Panc1 (cell line): ENCODE results near the gene APCDD1. TPM values are rescaled to one million over a fixed set of nuclear protein-coding genes. Genes with fewer than 3 reads are reported as not detected.

Source experiments
- ATAC-seq: fragments of 200-7000 bp; cut with Tn5 transposase; 2 replicates; pipeline ENCODE4 v1.9.1; 2020; ENCODE audit warnings: mild to moderate bottlenecking, moderate library complexity
- Bru-seq: library from RNA; stranded (reverse); fragments of 400-500 nt; gene quantifications from one replicate; lab custom pipeline; 2021; lab: Mats Ljungman, UMichigan
- BruChase-seq, 2 experiments: library from RNA; stranded (reverse); fragments of 400-500 nt; gene quantifications; one replicate each; lab custom pipeline; 2021; lab: Mats Ljungman, UMichigan
- BruUV-seq: library from RNA; stranded (reverse); fragments of 400-500 nt; replicated peaks from 2 replicates; lab custom pipeline; 2021; lab: Mats Ljungman, UMichigan
- CTCF ChIA-PET: fragments of 300-600 bp; sonication (Branson Sonifier 250); formaldehyde crosslinking; loops from one replicate; lab custom pipeline; 2022; ENCODE audit warnings: antibody characterized with exemption; lab: Charles Lee
- POLR2A ChIA-PET: fragments of 300-600 bp; sonication (Branson Sonifier 250); formaldehyde crosslinking; loops from one replicate; lab custom pipeline; 2022; ENCODE audit warnings: antibody characterized with exemption; lab: Charles Lee
- DNase-seq: peaks from one replicate; pipeline ENCODE4 v3.0.0-alpha.2; 2010; ENCODE audit warnings: low read depth, low spot score
- H3K27ac ChIP-seq: 2 replicates; pipeline ENCODE4 v1.5.1; 2011; ENCODE audit warnings: mild to moderate bottlenecking, low read length, inconsistent platforms
- H3K27me3 ChIP-seq: fragments of 200-500 bp; sonication (Bioruptor generic); 2 replicates; pipeline ENCODE4 v1.6.0; 2014; ENCODE audit warnings: low read length, inconsistent platforms; ENCODE audit not compliant: control insufficient read depth, insufficient read depth
- H3K36me3 ChIP-seq: fragments of 200-500 bp; sonication (Bioruptor generic); 2 replicates; pipeline ENCODE4 v1.5.1; 2014; ENCODE audit warnings: inconsistent platforms, mild to moderate bottlenecking, low read length, moderate library complexity; ENCODE audit not compliant: control insufficient read depth, insufficient read depth
- H3K4me1 ChIP-seq: 2 replicates; pipeline ENCODE4 v1.5.1; 2011; ENCODE audit warnings: inconsistent platforms, mild to moderate bottlenecking, low read length, moderate library complexity; ENCODE audit not compliant: control insufficient read depth, insufficient read depth
- H3K4me3 ChIP-seq, 2 experiments: 2 replicates each; pipeline ENCODE4 v1.5.1; 2011 to 2012; ENCODE audit warnings: low read depth in 2 of 2, low read length in 2 of 2, mild to moderate bottlenecking in 2 of 2, inconsistent platforms in 1 of 2, moderate library complexity in 1 of 2
- H3K9me3 ChIP-seq: fragments of 200-500 bp; sonication (Bioruptor generic); 2 replicates; pipeline ENCODE4 v1.5.1; 2014; ENCODE audit warnings: low read depth, mild to moderate bottlenecking, inconsistent platforms, low read length, moderate library complexity; ENCODE audit not compliant: control insufficient read depth, insufficient read depth
- POLR2AphosphoS5 ChIP-seq: IDR thresholded peaks from 2 replicates; pipeline ENCODE4 v1.6.1; 2012; ENCODE audit warnings: mild to moderate bottlenecking, low read depth, low read length, moderate library complexity
- SIN3A ChIP-seq: IDR thresholded peaks from 2 replicates; pipeline ENCODE4 v1.6.1; 2012; ENCODE audit warnings: low read depth, mild to moderate bottlenecking, low read length, moderate library complexity, borderline replicate concordance; ENCODE audit not compliant: insufficient read depth
- TCF7L2 ChIP-seq: IDR thresholded peaks from 2 replicates; pipeline ENCODE4 v1.6.1; 2011; ENCODE audit warnings: mild to moderate bottlenecking, low read depth, low read length, inconsistent platforms
- in situ Hi-C: cut with HindIII; loops from 2 replicates; pipeline ENCODE4 v1.10.0; 2016; ENCODE audit warnings: low sequenced_read_pairs, low pct_unique_long_range_greater_than_20kb
- intact Hi-C: fragments of 100-400 bp; cut with micrococcal nuclease; formaldehyde crosslinking; loops from one replicate; pipeline ENCODE4 v1.10.0; 2022; ENCODE audit not compliant: unreplicated experiment
- long read RNA-seq: library from polyadenylated mRNA; unstranded; transcript quantifications from one replicate; pipeline ENCODE4 v2.0.0, GENCODE V29; 2021; ENCODE audit not compliant: unreplicated experiment
- polyA plus RNA-seq: library from polyadenylated mRNA; unstranded; fragments of >200 nt; gene quantifications from one replicate; pipeline ENCODE4 v1.2.1, GENCODE V29; 2012; ENCODE audit warnings: missing spikeins; ENCODE audit not compliant: insufficient read length
- total RNA-seq: library from RNA; stranded (reverse); gene quantifications from one replicate; pipeline ENCODE4 v1.2.1, GENCODE V29; 2021; ENCODE audit not compliant: unreplicated experiment
- TF ChIP-seq, protein P1 (sequence below), 2 experiments: IDR thresholded peaks; 2 replicates each; pipeline ENCODE4 v1.6.1; 2011 to 2012; ENCODE audit warnings: low read depth in 2 of 2, control low read depth in 1 of 2, low read length in 1 of 2, mild to moderate bottlenecking in 1 of 2, moderate library complexity in 1 of 2; ENCODE audit not compliant: insufficient read depth in 1 of 2
- TF ChIP-seq, protein P2 (sequence below): fragments of 450-650 bp; IDR thresholded peaks from 2 replicates; pipeline ENCODE4 v1.5.1; 2017; ENCODE audit warnings: mild to moderate bottlenecking

The APCDD1 gene
- total RNA-seq (0.36 TPM), Bru-seq, nascent RNA (percentile 8 among the genes with signal in this experiment), BruChase-seq, experiment 1, labeled RNA remaining after a 2-hour chase (percentile 15 among the genes with signal in this experiment), BruChase-seq, experiment 2, labeled RNA remaining after a 6-hour chase (percentile 8 among the genes with signal in this experiment)
- polyA plus RNA-seq = 0.19 TPM
- long read RNA-seq, partial matches to known transcripts = 1 of 1 reads
- long read RNA-seq, other reads (novel, unspliced or antisense) = 0 of 1 reads

DNA sequence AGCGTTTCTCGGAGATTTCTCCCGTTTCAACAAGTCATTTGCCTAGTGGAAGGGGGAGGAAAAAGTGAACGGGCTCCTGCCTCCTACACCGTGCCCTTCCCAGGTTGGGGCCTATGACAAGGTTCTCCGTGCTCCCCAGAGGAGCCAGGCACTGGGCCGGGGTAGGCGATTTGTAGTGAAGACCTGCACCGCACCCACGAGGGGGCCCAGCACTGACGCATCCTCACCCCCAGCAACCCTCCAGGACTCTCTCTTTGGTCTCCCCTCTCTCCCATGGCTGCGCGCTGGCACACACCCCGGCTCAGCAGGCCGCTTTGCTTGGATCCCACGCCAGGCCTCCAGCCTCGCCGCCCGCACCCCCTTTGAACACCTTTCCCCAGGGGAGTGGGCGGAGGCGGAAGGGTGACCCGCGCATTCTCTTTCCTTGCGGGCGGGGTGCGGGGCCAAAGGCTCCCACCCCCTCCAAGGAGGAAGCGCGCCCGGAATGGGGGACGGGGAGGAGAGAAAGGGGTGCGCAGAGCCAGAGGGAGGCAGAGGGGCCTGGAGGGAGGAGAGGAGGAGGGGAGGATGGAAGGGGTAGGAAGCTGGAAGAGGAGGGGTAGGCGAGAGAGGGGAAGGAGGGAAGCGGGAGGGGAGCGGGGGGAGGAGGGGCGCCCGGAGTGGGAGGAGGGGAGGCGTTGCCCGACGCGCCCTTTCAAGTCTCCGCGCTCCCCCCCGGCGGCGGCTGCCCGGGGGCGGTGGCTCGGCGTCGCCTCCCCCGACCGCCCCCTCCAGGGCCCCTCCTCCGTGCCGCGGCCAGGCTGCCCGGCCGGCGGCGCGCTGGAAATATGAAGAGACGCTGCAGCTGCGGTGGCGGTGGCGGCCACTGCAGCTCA is at the start of gene APCDD1:
Gene APCDD1, plus strand, starts transcription at position 830 of the 875 bp plus-strand sequence. CDS start 347 bp downstream, outside the sequence.
- peaks cover 44% of the 10 kb centered on the region for H3K27me3 ChIP-seq
- DNase-seq (no peak), ATAC-seq (peak; percentile 88)
- 0 out of 2 replicates have a peak, but pooled peaks have one; percentile 31 for TF ChIP-seq TCF7L2
- TF ChIP-seq, protein P1, sequence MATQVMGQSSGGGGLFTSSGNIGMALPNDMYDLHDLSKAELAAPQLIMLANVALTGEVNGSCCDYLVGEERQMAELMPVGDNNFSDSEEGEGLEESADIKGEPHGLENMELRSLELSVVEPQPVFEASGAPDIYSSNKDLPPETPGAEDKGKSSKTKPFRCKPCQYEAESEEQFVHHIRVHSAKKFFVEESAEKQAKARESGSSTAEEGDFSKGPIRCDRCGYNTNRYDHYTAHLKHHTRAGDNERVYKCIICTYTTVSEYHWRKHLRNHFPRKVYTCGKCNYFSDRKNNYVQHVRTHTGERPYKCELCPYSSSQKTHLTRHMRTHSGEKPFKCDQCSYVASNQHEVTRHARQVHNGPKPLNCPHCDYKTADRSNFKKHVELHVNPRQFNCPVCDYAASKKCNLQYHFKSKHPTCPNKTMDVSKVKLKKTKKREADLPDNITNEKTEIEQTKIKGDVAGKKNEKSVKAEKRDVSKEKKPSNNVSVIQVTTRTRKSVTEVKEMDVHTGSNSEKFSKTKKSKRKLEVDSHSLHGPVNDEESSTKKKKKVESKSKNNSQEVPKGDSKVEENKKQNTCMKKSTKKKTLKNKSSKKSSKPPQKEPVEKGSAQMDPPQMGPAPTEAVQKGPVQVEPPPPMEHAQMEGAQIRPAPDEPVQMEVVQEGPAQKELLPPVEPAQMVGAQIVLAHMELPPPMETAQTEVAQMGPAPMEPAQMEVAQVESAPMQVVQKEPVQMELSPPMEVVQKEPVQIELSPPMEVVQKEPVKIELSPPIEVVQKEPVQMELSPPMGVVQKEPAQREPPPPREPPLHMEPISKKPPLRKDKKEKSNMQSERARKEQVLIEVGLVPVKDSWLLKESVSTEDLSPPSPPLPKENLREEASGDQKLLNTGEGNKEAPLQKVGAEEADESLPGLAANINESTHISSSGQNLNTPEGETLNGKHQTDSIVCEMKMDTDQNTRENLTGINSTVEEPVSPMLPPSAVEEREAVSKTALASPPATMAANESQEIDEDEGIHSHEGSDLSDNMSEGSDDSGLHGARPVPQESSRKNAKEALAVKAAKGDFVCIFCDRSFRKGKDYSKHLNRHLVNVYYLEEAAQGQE (IDR thresholded peaks at IDR 0.05; ENCODE audit: insufficient read depth in 1 of 2, low read depth in 2 of 2, low read length in 1 of 2) = no peak
- BruUV-seq = no TSS peak
- ChIA-PET CTCF (no interaction called here), POLR2A (no interaction called here)
- H3K27ac ChIP-seq = no peak within 1 kb of the TSS
- no peaks in the 10 kb centered on the region for H3K9me3 ChIP-seq
- in situ Hi-C loops = no loop called here
- H3K4me3 ChIP-seq = peak within 1 kb of the TSS; percentile 32 to 42
- no peaks in the 10 kb centered on the region for H3K4me1 ChIP-seq
- H3K36me3 ChIP-seq = no peaks in the 10 kb centered on the region
- intact Hi-C loops = no loop called here

DNA sequence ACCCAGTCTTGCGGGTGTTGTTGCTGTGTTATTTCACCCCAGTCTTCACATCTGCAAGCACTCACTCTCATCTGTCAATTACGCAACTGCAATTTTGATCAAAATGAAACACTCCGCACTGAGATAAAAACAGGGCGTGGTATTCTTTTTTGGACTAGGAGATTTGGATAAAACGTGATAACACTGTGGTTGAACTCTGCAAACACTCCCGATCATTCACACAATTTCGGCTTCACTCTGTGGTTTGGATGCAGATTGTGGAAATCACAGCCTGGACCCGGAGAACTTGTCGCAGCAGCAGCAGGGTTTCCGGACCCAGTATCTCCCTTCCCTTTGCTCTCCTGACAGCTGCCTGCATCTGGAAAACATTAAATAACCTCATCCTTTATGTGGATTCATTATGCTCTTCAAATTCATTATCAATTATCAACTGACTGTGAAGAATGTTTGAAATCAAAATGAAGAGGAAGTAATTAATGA is 49.4 kb upstream of the APCDD1 start:
- H3K36me3 ChIP-seq = no peaks in the 10 kb centered on the region
- CTCF ChIA-PET = no interaction called here
- intact Hi-C loops = no loop called here
- no peaks in the 10 kb centered on the region for H3K4me1 ChIP-seq
- TF ChIP-seq SIN3A (no peak), TCF7L2 (no peak), POLR2AphosphoS5 (no peak)
- TF ChIP-seq, protein P2, sequence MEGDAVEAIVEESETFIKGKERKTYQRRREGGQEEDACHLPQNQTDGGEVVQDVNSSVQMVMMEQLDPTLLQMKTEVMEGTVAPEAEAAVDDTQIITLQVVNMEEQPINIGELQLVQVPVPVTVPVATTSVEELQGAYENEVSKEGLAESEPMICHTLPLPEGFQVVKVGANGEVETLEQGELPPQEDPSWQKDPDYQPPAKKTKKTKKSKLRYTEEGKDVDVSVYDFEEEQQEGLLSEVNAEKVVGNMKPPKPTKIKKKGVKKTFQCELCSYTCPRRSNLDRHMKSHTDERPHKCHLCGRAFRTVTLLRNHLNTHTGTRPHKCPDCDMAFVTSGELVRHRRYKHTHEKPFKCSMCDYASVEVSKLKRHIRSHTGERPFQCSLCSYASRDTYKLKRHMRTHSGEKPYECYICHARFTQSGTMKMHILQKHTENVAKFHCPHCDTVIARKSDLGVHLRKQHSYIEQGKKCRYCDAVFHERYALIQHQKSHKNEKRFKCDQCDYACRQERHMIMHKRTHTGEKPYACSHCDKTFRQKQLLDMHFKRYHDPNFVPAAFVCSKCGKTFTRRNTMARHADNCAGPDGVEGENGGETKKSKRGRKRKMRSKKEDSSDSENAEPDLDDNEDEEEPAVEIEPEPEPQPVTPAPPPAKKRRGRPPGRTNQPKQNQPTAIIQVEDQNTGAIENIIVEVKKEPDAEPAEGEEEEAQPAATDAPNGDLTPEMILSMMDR = no peak
- TF ChIP-seq, protein P1 (IDR thresholded peaks at IDR 0.05; ENCODE audit: insufficient read depth in 1 of 2, low read depth in 2 of 2, low read length in 1 of 2) = no peak
- no TSS peak for BruUV-seq
- H3K27me3 ChIP-seq = peaks cover 9% of the 10 kb centered on the region
- DNase-seq (no peak), ATAC-seq (no peak)
- no peak overlapping the region for H3K4me3 ChIP-seq
- POLR2A ChIA-PET = no interaction called here
- no peak overlapping the region for H3K27ac ChIP-seq
- in situ Hi-C loops = no loop called here
- no peaks in the 10 kb centered on the region for H3K9me3 ChIP-seq
